ENCODE measurements around the gene KRT78.

KRT78 gene

DNA sequence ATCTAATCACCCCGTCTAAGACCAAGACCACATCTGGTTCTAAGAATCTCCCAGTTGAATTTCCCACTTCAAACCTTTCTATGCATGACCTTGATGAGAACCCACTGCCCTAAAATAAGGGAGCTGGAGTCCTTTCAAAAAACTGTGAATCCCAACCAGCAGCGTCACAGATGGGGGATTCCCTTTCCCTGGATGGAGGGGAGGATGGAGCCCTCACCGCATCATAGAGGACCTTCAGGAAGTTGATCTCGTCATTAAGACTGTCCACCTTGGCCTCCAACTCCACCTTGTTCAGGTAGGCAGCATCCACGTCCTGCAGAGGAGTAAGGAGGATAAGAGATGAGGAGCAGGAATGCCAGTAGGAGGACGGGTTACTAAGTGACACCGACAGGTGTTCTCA is 39.6 kb downstream of the KRT78 start:
- H3K4me3 ChIP-seq (replicated peaks in 1 of 2; ENCODE audit: low read depth in 2 of 2, low read length in 2 of 2): no peak overlapping the region
- DNase-seq (ENCODE audit: low read depth in 2 of 2): no peak
- TF ChIP-seq, protein P1, sequence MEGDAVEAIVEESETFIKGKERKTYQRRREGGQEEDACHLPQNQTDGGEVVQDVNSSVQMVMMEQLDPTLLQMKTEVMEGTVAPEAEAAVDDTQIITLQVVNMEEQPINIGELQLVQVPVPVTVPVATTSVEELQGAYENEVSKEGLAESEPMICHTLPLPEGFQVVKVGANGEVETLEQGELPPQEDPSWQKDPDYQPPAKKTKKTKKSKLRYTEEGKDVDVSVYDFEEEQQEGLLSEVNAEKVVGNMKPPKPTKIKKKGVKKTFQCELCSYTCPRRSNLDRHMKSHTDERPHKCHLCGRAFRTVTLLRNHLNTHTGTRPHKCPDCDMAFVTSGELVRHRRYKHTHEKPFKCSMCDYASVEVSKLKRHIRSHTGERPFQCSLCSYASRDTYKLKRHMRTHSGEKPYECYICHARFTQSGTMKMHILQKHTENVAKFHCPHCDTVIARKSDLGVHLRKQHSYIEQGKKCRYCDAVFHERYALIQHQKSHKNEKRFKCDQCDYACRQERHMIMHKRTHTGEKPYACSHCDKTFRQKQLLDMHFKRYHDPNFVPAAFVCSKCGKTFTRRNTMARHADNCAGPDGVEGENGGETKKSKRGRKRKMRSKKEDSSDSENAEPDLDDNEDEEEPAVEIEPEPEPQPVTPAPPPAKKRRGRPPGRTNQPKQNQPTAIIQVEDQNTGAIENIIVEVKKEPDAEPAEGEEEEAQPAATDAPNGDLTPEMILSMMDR (IDR thresholded peaks at IDR 0.05; ENCODE audit: low read depth, low read length): no peak

DNA sequence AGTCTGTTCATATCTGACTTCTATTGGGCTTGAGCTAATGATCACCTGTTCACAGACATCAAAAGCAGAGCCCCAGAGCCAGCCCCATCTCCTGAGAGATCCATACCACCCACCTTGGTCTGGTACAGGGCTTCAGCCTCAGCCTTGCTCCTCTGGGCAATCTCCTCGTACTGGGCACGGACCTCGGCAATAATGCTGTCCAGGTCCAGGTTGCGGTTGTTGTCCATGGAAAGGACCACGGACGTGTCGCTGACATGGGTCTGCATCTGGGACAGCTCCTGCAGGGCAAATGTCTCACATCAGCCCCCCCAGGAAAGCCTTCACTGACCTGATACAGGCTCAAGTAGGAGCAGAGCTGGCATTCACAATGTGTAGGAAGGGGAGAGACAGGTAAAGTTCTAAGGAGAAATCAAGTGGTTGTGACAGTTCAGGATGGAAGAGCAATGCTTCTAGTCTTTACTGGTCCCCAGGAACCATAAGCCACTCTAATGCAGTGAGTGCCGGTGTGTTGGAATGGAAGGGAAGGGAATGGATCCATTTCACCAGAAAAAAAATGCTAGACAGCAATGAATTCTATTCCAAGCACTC is 40.1 kb downstream of the KRT78 start:
- H3K4me3 ChIP-seq (replicated peaks in 1 of 2; ENCODE audit: low read depth in 2 of 2, low read length in 2 of 2): no peak overlapping the region
- TF ChIP-seq, protein P1 (IDR thresholded peaks at IDR 0.05; ENCODE audit: low read depth, low read length): no peak
- no peak for DNase-seq (ENCODE audit: low read depth in 2 of 2)

DNA sequence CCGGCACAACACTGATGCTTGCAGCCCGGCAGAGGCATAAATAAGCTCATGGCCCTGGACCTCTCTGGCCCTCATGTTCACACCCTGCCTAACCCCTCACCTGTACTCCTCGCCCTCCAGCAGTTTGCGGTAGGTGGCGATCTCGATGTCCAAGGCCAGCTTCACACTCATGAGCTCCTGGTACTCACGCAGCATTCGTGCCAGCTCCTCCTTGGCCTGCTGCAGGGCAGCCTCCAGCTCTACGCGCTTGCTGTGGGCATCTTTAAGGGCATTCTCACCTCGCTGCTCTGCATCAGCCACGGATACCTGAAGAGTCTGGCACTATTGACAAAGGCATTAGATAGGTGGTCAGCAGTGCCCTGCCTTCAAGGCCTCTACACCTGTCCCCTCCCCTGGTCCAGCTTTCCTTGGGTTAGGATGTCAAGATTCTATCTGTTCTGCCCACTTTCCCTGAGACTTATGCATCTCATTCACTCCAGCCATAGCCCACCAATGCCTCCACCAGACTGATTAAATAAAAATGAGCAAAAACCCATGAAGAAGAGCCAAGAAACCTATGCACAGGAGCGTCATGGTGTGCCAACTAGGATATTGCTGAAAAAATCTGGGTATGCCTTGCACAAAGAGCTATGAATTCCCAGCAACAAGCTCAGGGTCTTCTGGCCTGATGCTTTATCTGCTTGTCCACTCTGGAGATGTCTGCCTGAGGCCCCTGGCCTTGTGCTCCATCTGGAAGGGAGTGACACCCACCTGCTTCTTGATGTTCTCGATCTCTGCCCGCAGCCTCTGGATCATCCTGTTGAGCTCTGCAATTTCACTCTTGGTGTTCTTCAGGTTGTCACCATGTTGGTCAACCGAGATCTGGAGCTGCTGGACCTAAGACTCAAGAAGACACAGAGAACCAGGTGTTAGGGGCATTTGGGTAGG is 41.0 kb downstream of the KRT78 start:
- no peak for DNase-seq (ENCODE audit: low read depth in 2 of 2)
- TF ChIP-seq, protein P1 (IDR thresholded peaks at IDR 0.05; ENCODE audit: low read depth, low read length): no peak

DNA sequence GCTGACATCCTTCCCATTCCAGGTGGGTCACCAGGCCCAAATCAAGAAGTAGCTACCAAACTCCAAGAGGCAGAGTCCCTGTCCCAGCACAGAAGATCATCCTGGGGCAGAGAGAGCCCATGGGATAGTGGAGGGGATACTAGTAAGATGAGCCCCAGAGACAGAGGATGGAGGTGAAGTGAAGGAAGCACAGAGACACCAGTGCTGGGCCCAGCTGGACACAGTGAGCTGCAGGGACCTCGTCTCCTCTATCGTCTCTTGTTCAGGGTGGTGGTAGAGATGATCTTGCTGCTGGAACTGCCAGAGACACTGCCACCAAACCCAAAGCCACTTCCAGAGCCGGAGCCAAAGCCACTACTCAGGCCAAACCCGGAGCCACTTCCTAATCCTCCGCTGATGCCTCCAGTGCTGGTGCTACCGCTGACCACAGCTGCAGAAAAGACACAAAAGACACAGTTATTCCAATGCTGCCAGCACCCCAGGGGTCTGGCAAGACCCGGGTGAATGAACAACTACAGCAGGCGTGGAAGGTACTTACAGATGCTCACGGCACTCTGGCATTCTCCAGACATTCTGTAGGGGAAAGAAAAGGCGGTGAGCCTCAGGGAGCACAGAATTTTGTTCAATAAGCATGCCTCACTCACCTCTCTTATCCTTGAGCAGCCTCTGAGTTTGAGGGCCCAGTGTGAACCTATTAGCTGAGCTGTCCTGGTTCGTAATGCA is 41.8 kb downstream of the KRT78 start:
- H3K4me3 ChIP-seq (replicated peaks in 1 of 2; ENCODE audit: low read depth in 2 of 2, low read length in 2 of 2): no peak overlapping the region
- TF ChIP-seq, protein P1 (IDR thresholded peaks at IDR 0.05; ENCODE audit: low read depth, low read length): no peak
- no peak for DNase-seq (ENCODE audit: low read depth in 2 of 2)

More for the DNA sequence above, 41.0 kb downstream of the KRT78 start:
- no peak overlapping the region for H3K4me3 ChIP-seq (replicated peaks in 1 of 2; ENCODE audit: low read depth in 2 of 2, low read length in 2 of 2)

DNA sequence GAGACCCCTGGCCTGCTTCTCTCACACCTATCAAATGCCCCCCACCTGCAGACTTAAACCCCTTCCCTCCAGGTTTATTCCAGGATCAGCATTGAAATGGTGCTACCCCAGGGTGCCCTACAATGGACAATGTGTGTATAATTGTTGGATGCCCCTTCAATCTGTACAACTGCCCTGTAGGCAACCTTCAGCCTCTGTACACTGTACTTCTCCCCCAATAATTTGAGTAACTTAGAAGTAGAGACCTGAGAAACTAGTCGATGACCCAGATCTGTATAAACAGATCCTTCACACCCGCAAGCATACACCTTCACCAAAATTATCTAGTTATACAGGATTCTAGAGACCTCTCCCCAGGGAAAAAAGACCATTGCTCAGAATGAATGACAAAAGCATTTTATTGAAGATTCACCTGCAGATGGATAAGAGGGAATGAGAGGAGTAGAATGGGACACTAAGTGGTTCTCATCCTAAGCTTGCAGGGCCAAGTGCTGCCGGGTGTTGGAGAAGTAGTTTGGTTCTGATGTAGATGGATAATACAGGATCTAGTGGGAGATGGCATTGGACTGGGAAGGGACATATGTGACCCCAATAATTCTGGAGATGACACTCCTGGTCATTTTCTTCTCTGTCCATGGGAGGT is 42.5 kb downstream of the KRT78 start:
- DNase-seq (ENCODE audit: low read depth in 2 of 2): no peak
- no peak overlapping the region for H3K4me3 ChIP-seq (replicated peaks in 1 of 2; ENCODE audit: low read depth in 2 of 2, low read length in 2 of 2)
- TF ChIP-seq, protein P1 (IDR thresholded peaks at IDR 0.05; ENCODE audit: low read depth, low read length): no peak

DNA sequence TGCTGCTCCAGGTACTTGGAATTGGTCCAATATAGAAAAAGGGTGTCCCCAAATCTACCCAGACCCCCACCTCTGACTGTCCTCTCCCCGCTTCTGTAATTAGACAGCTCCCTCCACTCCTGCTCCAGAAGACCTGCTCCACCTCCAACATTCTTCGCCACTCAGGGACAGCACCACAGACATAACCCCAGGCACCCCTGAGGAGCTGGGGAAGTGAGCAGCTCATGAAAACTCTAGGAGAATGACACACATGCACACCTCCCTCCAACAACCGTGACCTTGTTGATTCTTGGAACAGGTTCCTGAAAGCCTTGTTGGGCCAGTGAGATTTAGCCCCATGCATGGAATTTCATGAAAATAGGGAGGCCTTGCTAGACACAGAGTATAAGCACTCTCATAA is 43.1 kb downstream of the KRT78 start:
- DNase-seq (ENCODE audit: low read depth in 2 of 2): no peak
- no peak overlapping the region for H3K4me3 ChIP-seq (replicated peaks in 1 of 2; ENCODE audit: low read depth in 2 of 2, low read length in 2 of 2)
- TF ChIP-seq, protein P1 (IDR thresholded peaks at IDR 0.05; ENCODE audit: low read depth, low read length): no peak

Measured in cardiac fibroblast (primary cell).